Neuron (in vitro differentiated cells): ENCODE results near the gene SPRR2D.

Source experiments
- H2AFZ ChIP-seq: one replicate; pipeline ENCODE4 v1.6.1; 2013; ENCODE audit warnings: low read depth, mild to moderate bottlenecking, inconsistent platforms, low read length, moderate library complexity
- H3K27me3 ChIP-seq: one replicate; pipeline ENCODE4 v1.6.1; 2013; ENCODE audit warnings: low read length; ENCODE audit not compliant: insufficient read depth
- H3K36me3 ChIP-seq: one replicate; pipeline ENCODE4 v1.6.1; 2013; ENCODE audit warnings: low read length; ENCODE audit not compliant: insufficient read depth
- H3K4me1 ChIP-seq: one replicate; pipeline ENCODE4 v1.6.1; 2013; ENCODE audit warnings: low read length; ENCODE audit not compliant: insufficient read depth
- H3K4me3 ChIP-seq: 2 replicates; pipeline ENCODE4 v1.5.1; 2013; ENCODE audit warnings: mild to moderate bottlenecking, low read length, moderate library complexity
- H3K9me3 ChIP-seq: one replicate; pipeline ENCODE4 v1.6.1; 2013; ENCODE audit warnings: low read length

The SPRR2D gene

GRCh38 chr1:152997901-152998300 lies 43.0 kb downstream of the SPRR2D start:
- Histone ChIP-seq H3K4me3 (no peak overlapping the region), H3K9me3 (no peaks in the 10 kb centered on the region), H3K27me3 (no peaks in the 10 kb centered on the region), H3K4me1 (no peaks in the 10 kb centered on the region), H2AFZ (no peak overlapping the region), H3K36me3 (no peaks in the 10 kb centered on the region)

- Histone ChIP-seq H3K9me3 (no peaks in the 10 kb centered on the region), H3K4me1 (no peaks in the 10 kb centered on the region), H2AFZ (no peak overlapping the region), H3K4me3 (no peak overlapping the region), H3K36me3 (no peaks in the 10 kb centered on the region), H3K27me3 (no peaks in the 10 kb centered on the region)
Observed at GRCh38 chr1:152996633-152997400, 44.1 kb downstream of the SPRR2D start.

- no peak overlapping the region for H2AFZ ChIP-seq
- H3K36me3 ChIP-seq = no peaks in the 10 kb centered on the region
- H3K9me3 ChIP-seq = no peaks in the 10 kb centered on the region
- H3K4me3 ChIP-seq = no peak overlapping the region
- no peaks in the 10 kb centered on the region for H3K4me1 ChIP-seq
- no peaks in the 10 kb centered on the region for H3K27me3 ChIP-seq
Observed at GRCh38 chr1:152995842-152996241, 45.1 kb downstream of the SPRR2D start.

GRCh38 chr1:152993186-152993585 lies 47.7 kb downstream of the SPRR2D start:
- H3K27me3 ChIP-seq = no peaks in the 10 kb centered on the region
- no peak overlapping the region for H2AFZ ChIP-seq
- no peaks in the 10 kb centered on the region for H3K36me3 ChIP-seq
- no peaks in the 10 kb centered on the region for H3K9me3 ChIP-seq
- H3K4me3 ChIP-seq = no peak overlapping the region
- H3K4me1 ChIP-seq = no peaks in the 10 kb centered on the region
